H1 (cell line): Measurements from ENCODE around the gene NAAA. TPM values are rescaled to one million over a fixed set of nuclear protein-coding genes. Genes with fewer than 3 reads are reported as not detected.

Experiments
- CTCF ChIA-PET: fragments of 300-600 bp; sonication (Branson Sonifier 250); formaldehyde crosslinking; loops from one replicate; lab custom pipeline; 2021; ENCODE audit not compliant: partially characterized antibody; lab: Charles Lee
- POLR2A ChIA-PET: fragments of 300-600 bp; sonication (Branson Sonifier 250); formaldehyde crosslinking; loops from one replicate; lab custom pipeline; 2021; ENCODE audit warnings: inconsistent platforms; ENCODE audit not compliant: partially characterized antibody; lab: Charles Lee
- DNase-seq, 2 experiments: peaks; one replicate each; pipeline versions ENCODE4 v3.0.0 to v3.0.0-alpha.2; 2010 to 2022; ENCODE audit warnings: low spot score in 2 of 2, low read depth in 1 of 2, mixed read lengths in 1 of 2
- FAIRE-seq: peaks from 2 replicates; lab custom pipeline; 2011; peaks lifted over from hg19 to GRCh38; lab: Jason Lieb, UNC
- H2AFZ ChIP-seq: 2 replicates; pipeline ENCODE4 v1.8.1; 2012; ENCODE audit warnings: low read length, inconsistent platforms
- H2AK5ac ChIP-seq: 2 replicates; pipeline ENCODE4 v1.6.1; 2013; ENCODE audit warnings: low read depth, low read length
- H2BK120ac ChIP-seq: replicated peaks from 2 replicates; pipeline ENCODE3; 2013; ENCODE audit warnings: low read depth, low read length, inconsistent platforms
- H2BK12ac ChIP-seq: 2 replicates; pipeline ENCODE4 v1.6.1; 2013; ENCODE audit warnings: low read depth, low read length
- H2BK15ac ChIP-seq: 2 replicates; pipeline ENCODE4 v1.6.1; 2013; ENCODE audit warnings: low read length
- H2BK20ac ChIP-seq: 2 replicates; pipeline ENCODE4 v1.6.1; 2013; ENCODE audit warnings: low read length
- H2BK5ac ChIP-seq: 2 replicates; pipeline ENCODE4 v1.6.1; 2013; ENCODE audit warnings: low read depth, low read length
- H3K14ac ChIP-seq: 2 replicates; pipeline ENCODE4 v1.6.1; 2013; ENCODE audit warnings: inconsistent platforms; ENCODE audit not compliant: insufficient read length
- H3K18ac ChIP-seq: 2 replicates; pipeline ENCODE4 v1.6.1; 2013; ENCODE audit warnings: low read length; ENCODE audit errors: extremely low read depth
- H3K23ac ChIP-seq: 2 replicates; pipeline ENCODE4 v1.6.1; 2013; ENCODE audit warnings: inconsistent platforms; ENCODE audit not compliant: insufficient read length
- H3K23me2 ChIP-seq: 2 replicates; pipeline ENCODE4 v1.6.1; 2013; ENCODE audit warnings: low read depth, low read length
- H3K27ac ChIP-seq: 2 replicates; pipeline ENCODE4 v1.6.1; 2011; ENCODE audit warnings: low read depth, low read length, inconsistent platforms
- H3K27me3 ChIP-seq, 4 experiments: replicated peaks in 1 of 4; 1 replicate in 1 of 4; 2 replicates in 3 of 4; pipeline versions ENCODE4 v1.6.1 to v1.8.1; 2011 to 2013; ENCODE audit warnings: low read length in 3 of 4, mild to moderate bottlenecking in 3 of 4, inconsistent platforms in 2 of 4, mixed read lengths in 2 of 4, moderate library complexity in 1 of 4; ENCODE audit not compliant: control insufficient read depth in 3 of 4, insufficient read depth in 3 of 4; ENCODE audit errors: extremely low read depth in 1 of 4
- H3K36me3 ChIP-seq, 4 experiments: 2 replicates each; pipeline versions ENCODE4 v1.6.1 to v1.8.1; 2011 to 2013; ENCODE audit warnings: mild to moderate bottlenecking in 4 of 4, low read length in 3 of 4, moderate library complexity in 2 of 4, control low read depth in 1 of 4, inconsistent platforms in 1 of 4; ENCODE audit not compliant: insufficient read depth in 4 of 4, control insufficient read depth in 2 of 4
- H3K4ac ChIP-seq: replicated peaks from 2 replicates; pipeline ENCODE3; 2013; ENCODE audit warnings: low read length, low read depth, mixed read lengths, inconsistent platforms; ENCODE audit not compliant: insufficient read length
- H3K4me1 ChIP-seq, 4 experiments: replicated peaks in 1 of 4; 1 replicate in 1 of 4; 2 replicates in 3 of 4; pipeline versions ENCODE4 v1.6.1 to v1.8.1; 2011 to 2013; ENCODE audit warnings: low read length in 3 of 4, inconsistent platforms in 2 of 4, mixed read lengths in 1 of 4; ENCODE audit not compliant: insufficient read depth in 4 of 4, control insufficient read depth in 3 of 4
- H3K4me2 ChIP-seq, 2 experiments: 2 replicates each; pipeline versions ENCODE4 v1.6.1 to v1.8.1; 2011 to 2013; ENCODE audit warnings: low read depth in 2 of 2, low read length in 2 of 2, control low read depth in 1 of 2, inconsistent platforms in 1 of 2, mild to moderate bottlenecking in 1 of 2; ENCODE audit not compliant: insufficient read depth in 1 of 2
- H3K4me3 ChIP-seq, 4 experiments: fragments of 200-600, 300-600 bp in 1 of 4; sonication (generic), shearing (Covaris generic), sonication (Bioruptor Twin) in 1 of 4; 2 replicates each; pipeline versions ENCODE4 v1.5.1 to v1.8.1; 2011 to 2016; ENCODE audit warnings: low read length in 4 of 4, low read depth in 3 of 4, control low read depth in 2 of 4, inconsistent platforms in 2 of 4, mild to moderate bottlenecking in 2 of 4, mixed read lengths in 1 of 4, moderate library complexity in 1 of 4; ENCODE audit not compliant: insufficient read depth in 2 of 4; ENCODE audit errors: extremely low read depth in 1 of 4
- H3K56ac ChIP-seq: replicated peaks from 2 replicates; pipeline ENCODE3; 2013; ENCODE audit warnings: low read depth, mild to moderate bottlenecking, mixed read lengths, low read length, inconsistent platforms; ENCODE audit not compliant: insufficient read length
- H3K79me1 ChIP-seq: 2 replicates; pipeline ENCODE4 v1.6.1; 2013; ENCODE audit warnings: low read depth, low read length, control low read depth
- H3K79me2 ChIP-seq, 2 experiments: 2 replicates each; pipeline versions ENCODE4 v1.6.1 to v1.8.1; 2012 to 2013; ENCODE audit warnings: low read length in 2 of 2, mild to moderate bottlenecking in 2 of 2, inconsistent platforms in 1 of 2; ENCODE audit not compliant: insufficient read depth in 2 of 2, control insufficient read depth in 1 of 2
- H3K9ac ChIP-seq, 4 experiments: replicated peaks in 1 of 4; 1 replicate in 1 of 4; 2 replicates in 3 of 4; pipeline versions ENCODE4 v1.6.1 to v1.8.1; 2011 to 2013; ENCODE audit warnings: low read depth in 3 of 4, low read length in 3 of 4, control low read depth in 2 of 4, mild to moderate bottlenecking in 2 of 4, moderate library complexity in 2 of 4, inconsistent platforms in 1 of 4; ENCODE audit errors: extremely low read depth in 1 of 4
- H3K9me3 ChIP-seq, 2 experiments: 2 replicates each; pipeline versions ENCODE4 v1.6.1 to v1.8.1; 2012 to 2013; ENCODE audit warnings: mild to moderate bottlenecking in 2 of 2, moderate library complexity in 2 of 2, control low read depth in 1 of 2, inconsistent platforms in 1 of 2, low read depth in 1 of 2, low read length in 1 of 2, mixed read lengths in 1 of 2; ENCODE audit not compliant: insufficient read depth in 2 of 2
- H4K20me1 ChIP-seq, 2 experiments: replicated peaks in 1 of 2; 2 replicates each; pipeline versions ENCODE3 to v1.8.1; 2011 to 2013; ENCODE audit warnings: inconsistent platforms in 2 of 2, low read length in 2 of 2, mild to moderate bottlenecking in 1 of 2; ENCODE audit not compliant: insufficient read depth in 2 of 2, control insufficient read depth in 1 of 2
- H4K5ac ChIP-seq: 2 replicates; pipeline ENCODE4 v1.6.1; 2013; ENCODE audit warnings: low read length, low read depth, mixed read lengths, inconsistent platforms; ENCODE audit not compliant: insufficient read length
- H4K8ac ChIP-seq: 2 replicates; pipeline ENCODE4 v1.8.0; 2013; ENCODE audit warnings: mild to moderate bottlenecking, moderate library complexity, low read length, inconsistent platforms; ENCODE audit not compliant: insufficient read depth; ENCODE audit errors: extremely low read depth
- H4K91ac ChIP-seq: replicated peaks from 2 replicates; pipeline ENCODE3; 2013; ENCODE audit warnings: low read length, mixed read lengths, inconsistent platforms; ENCODE audit not compliant: insufficient read length
- CHD1 ChIP-seq: IDR thresholded peaks from 2 replicates; pipeline ENCODE4 v1.6.1; 2012; ENCODE audit warnings: low read depth, low read length, improper control_type of control experiment
- HDAC6 ChIP-seq: IDR thresholded peaks from one replicate; pipeline ENCODE4 v1.7.1; 2012; ENCODE audit warnings: low read depth, mild to moderate bottlenecking, inconsistent platforms, low read length, moderate library complexity
- JUN ChIP-seq: IDR thresholded peaks from 2 replicates; pipeline ENCODE4 v1.6.1; 2011; ENCODE audit warnings: low read depth, mild to moderate bottlenecking, improper control_type of control experiment, low read length
- NANOG ChIP-seq: IDR thresholded peaks from 2 replicates; pipeline ENCODE4 v1.6.1; 2011; ENCODE audit warnings: low read length, low read depth, mild to moderate bottlenecking, inconsistent platforms; ENCODE audit not compliant: insufficient read depth, poor library complexity, severe bottlenecking
- POLR2A ChIP-seq, 2 experiments: IDR thresholded peaks; 1 replicate in 1 of 2; 2 replicates in 1 of 2; pipeline ENCODE4 v1.6.1; 2011; ENCODE audit warnings: low read depth in 2 of 2, low read length in 2 of 2, mild to moderate bottlenecking in 2 of 2; ENCODE audit errors: control extremely low read depth in 1 of 2
- RFX5 ChIP-seq: IDR thresholded peaks from 2 replicates; pipeline ENCODE4 v1.6.1; 2011; ENCODE audit warnings: low read depth, low read length, improper control_type of control experiment, borderline replicate concordance
- SAP30 ChIP-seq: fragments of 300-600 bp; sonication (generic); IDR thresholded peaks from 2 replicates; pipeline ENCODE4 v1.7.1; 2012; ENCODE audit warnings: low read length, moderate library complexity, mild to moderate bottlenecking, inconsistent platforms; ENCODE audit not compliant: insufficient read depth, insufficient replicate concordance
- SP2 ChIP-seq: IDR thresholded peaks from 2 replicates; pipeline ENCODE4 v1.6.1; 2012; ENCODE audit warnings: mild to moderate bottlenecking, low read length, inconsistent platforms
- TCF12 ChIP-seq: IDR thresholded peaks from 2 replicates; pipeline ENCODE4 v1.6.1; 2011; ENCODE audit warnings: low read depth, mild to moderate bottlenecking, low read length
- WGBS, 2 experiments: shearing (Covaris generic) in 1 of 2; methylation state at CpG; one replicate each; pipeline versions ENCODE4 v1.1.6 to v1.1.7; 2013 to 2015; ENCODE audit warnings: low lambda C conversion rate in 2 of 2, mixed read lengths in 2 of 2, inconsistent platforms in 1 of 2, low coverage in 1 of 2, missing lambda C conversion rate in 1 of 2; ENCODE audit not compliant: insufficient replicate concordance in 2 of 2, insufficient coverage in 1 of 2, insufficient read length in 1 of 2; ENCODE audit errors: extremely low coverage in 1 of 2, missing lambda C conversion rate in 1 of 2; 5-methylcytosine and 5-hydroxymethylcytosine counted together
- polyA plus RNA-seq, 7 experiments: library from polyadenylated mRNA; depleted of rRNA in 3 of 7; stranded (reverse) in 5 of 7; unstranded in 2 of 7; fragments of >200 nt in 5 of 7; fragments of 200-250 nt in 2 of 7; gene quantifications; 1 replicate in 5 of 7; 2 replicates in 1 of 7; 4 replicates in 1 of 7; pipeline versions ENCODE4 v1.2.1 to v1.2.3, GENCODE V29; 2011 to 2013; ENCODE audit warnings: missing spikeins in 2 of 7, mixed read lengths in 2 of 7
- total RNA-seq: library from RNA; stranded (reverse); fragmentation: NEBNext Ultra II Directional; extraction: Animal tissue kit (Norgen Biotek cat#: 25700); gene quantifications from 2 replicates; pipeline ENCODE4 v1.2.1, GENCODE V29; 2021

The NAAA gene
- total and polyA plus RNA-seq, 2 of the 8 experiments (the other 6 are each of a cell fraction or from before 2014, with no cell fraction given), result 9.4 to 12.5 TPM

DNA sequence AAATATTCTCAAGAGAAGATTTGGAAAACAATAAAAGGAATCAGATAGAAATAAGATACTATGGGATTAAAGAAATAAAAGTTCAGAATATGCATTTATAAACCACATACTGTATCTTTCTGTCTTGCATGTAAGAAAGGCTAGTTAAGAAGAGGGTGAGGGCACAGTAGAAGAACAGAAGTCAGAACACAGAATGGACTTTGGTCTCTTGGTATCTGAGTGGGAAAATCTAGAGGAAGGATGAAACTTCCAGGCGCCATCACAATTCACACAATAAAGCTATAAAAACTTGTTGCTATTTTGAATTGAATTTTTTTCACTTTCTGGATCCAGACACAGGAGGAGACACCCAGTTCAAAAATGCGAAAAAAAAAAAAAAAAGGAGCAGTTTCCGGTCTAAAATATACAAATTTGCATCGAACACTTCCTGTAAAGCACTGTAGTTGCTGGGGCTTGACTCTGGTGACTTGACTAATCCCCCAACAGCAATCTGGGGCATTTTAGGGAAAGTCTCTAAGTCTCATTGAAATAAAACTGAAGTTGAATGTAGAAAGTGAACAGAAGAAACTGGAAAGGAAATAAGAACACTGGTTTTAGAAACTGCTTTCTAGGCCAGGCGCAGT lies 8.1 kb upstream of the NAAA start:
- no peak for FAIRE-seq
- no peaks in the 10 kb centered on the region for H3K79me2 ChIP-seq

More for the DNA sequence above, 8.1 kb upstream of the NAAA start:
- Histone ChIP-seq H2BK15ac (no peak overlapping the region), H3K14ac (no peak overlapping the region), H3K4ac (no peak overlapping the region), H3K23ac (no peak overlapping the region), H3K56ac (no peak overlapping the region), H4K20me1 (peaks cover 0 to 2% of the 10 kb centered on the region in 2 experiments), H4K8ac (no peak overlapping the region), H3K27ac (no peak overlapping the region), H2BK120ac (no peak overlapping the region), H3K9ac (no peak overlapping the region), H2AK5ac (no peak overlapping the region), H3K23me2 (no peaks in the 10 kb centered on the region), H3K27me3 (no peaks in the 10 kb centered on the region), H3K18ac (no peak overlapping the region), H3K4me2 (no peak overlapping the region), H3K79me1 (no peaks in the 10 kb centered on the region), H4K5ac (no peak overlapping the region), H2BK20ac (no peak overlapping the region), H3K36me3 (peaks cover 11 to 72% (median 40%) of the 10 kb centered on the region in 4 experiments), H3K4me3 (no peak overlapping the region), H4K91ac (no peak overlapping the region), H2BK12ac (no peak overlapping the region), H2BK5ac (no peak overlapping the region), H2AFZ (no peak overlapping the region), H3K9me3 (no peaks in the 10 kb centered on the region), H3K4me1 (no peaks in the 10 kb centered on the region)
- 67% methylated on average over 5 of the region's 5 CpGs; no CpG with 5 or more reads in 1 of the 2 experiments for WGBS, 2 experiments
- no peak for DNase-seq
- CTCF ChIA-PET, result interaction anchor here (1.3 to 4.1 kb wide), 3 partner anchors 9 to 54 kb away, joined by 3 to 13 read pairs (median 4); no protein-coding TSS in a partner anchor
- TF ChIP-seq NANOG (no peak), JUN (no peak), SAP30 (no peak), CHD1 (no peak), HDAC6 (no peak), TCF12 (no peak), SP2 (no peak), RFX5 (no peak), POLR2A (IDR thresholded peaks at IDR 0.05; ENCODE audit: control extremely low read depth in 1 of 2, low read depth in 2 of 2, low read length in 2 of 2) (no peak)
- POLR2A ChIA-PET, result interaction anchor here (1.0 to 1.4 kb wide), 3 partner anchors 8 to 307 kb away, joined by 4 to 5 read pairs (median 4); partner anchors contain the start of gene NAAA
